Thyroid gland (tissue), 4 donors: ENCODE data around the gene TRIM45. TPM values are rescaled to one million over a fixed set of nuclear protein-coding genes. Genes with fewer than 3 reads are reported as not detected.

Experiments
- DNase-seq, 2 donors: peaks; one replicate each; pipeline ENCODE4 v3.0.0-alpha.2; 2019
- H3K27ac ChIP-seq, 3 donors: fragments of 200-600 bp; sonication (generic); 1 replicate in 2 of 3; 2 replicates in 1 of 3; pipeline ENCODE4 v1.5.1; 2016 to 2019; ENCODE audit warnings: mild to moderate bottlenecking in 1 of 3, moderate library complexity in 1 of 3
- H3K27me3 ChIP-seq: fragments of 200-600 bp; sonication (generic); one replicate; pipeline ENCODE4 v1.5.1; 2019
- H3K36me3 ChIP-seq, 2 donors: fragments of 200-600 bp; sonication (generic); one replicate each; pipeline ENCODE4 v1.5.1; 2016 to 2019
- H3K4me1 ChIP-seq, 2 donors: fragments of 200-600 bp; sonication (generic); one replicate each; pipeline ENCODE4 v1.5.1; 2017 to 2019
- H3K4me3 ChIP-seq, 3 donors: fragments of 200-600 bp; sonication (generic); replicated peaks in 1 of 3; 1 replicate in 2 of 3; 2 replicates in 1 of 3; pipeline ENCODE4 v1.5.1; 2016; ENCODE audit warnings: mild to moderate bottlenecking in 1 of 3
- H3K9me3 ChIP-seq: fragments of 200-600 bp; sonication (generic); one replicate; pipeline ENCODE4 v1.5.1; 2017
- POLR2A ChIP-seq, 2 donors: fragments of 450-650 bp; IDR thresholded peaks; one replicate each; pipeline ENCODE4 v1.6.1; 2017; ENCODE audit warnings: antibody characterized with exemption in 2 of 2, mild to moderate bottlenecking in 2 of 2, moderate library complexity in 1 of 2
- WGBS, 2 donors: methylation state at CpG; one replicate each; pipeline ENCODE4 v1.1.5; 2017; 5-methylcytosine and 5-hydroxymethylcytosine counted together
- intact Hi-C: fragments of 100-400 bp; cut with DNase I; formaldehyde crosslinking; loops from one replicate; pipeline ENCODE4 v1.15.1; 2023
- total RNA-seq, 4 donors: library from RNA; depleted of rRNA; stranded (reverse); fragments of >200 nt; gene quantifications; one replicate each; pipeline ENCODE4 v1.2.3, GENCODE V29; 2016
- TF ChIP-seq, protein P1 (sequence below), 6 experiments: fragments of 200-600 bp in 3 of 6; fragments of 450-650 bp in 3 of 6; sonication (generic) in 3 of 6; IDR thresholded peaks; one replicate each; pipeline ENCODE4 v1.5.1; 2016 to 2019; ENCODE audit warnings: antibody characterized with exemption in 6 of 6, mild to moderate bottlenecking in 2 of 6, inconsistent platforms in 1 of 6, moderate library complexity in 1 of 6

TRIM45 gene
- total RNA-seq, 4 donors from 2014 or later: 5.1 to 7.3 (median 6.3) TPM

DNA sequence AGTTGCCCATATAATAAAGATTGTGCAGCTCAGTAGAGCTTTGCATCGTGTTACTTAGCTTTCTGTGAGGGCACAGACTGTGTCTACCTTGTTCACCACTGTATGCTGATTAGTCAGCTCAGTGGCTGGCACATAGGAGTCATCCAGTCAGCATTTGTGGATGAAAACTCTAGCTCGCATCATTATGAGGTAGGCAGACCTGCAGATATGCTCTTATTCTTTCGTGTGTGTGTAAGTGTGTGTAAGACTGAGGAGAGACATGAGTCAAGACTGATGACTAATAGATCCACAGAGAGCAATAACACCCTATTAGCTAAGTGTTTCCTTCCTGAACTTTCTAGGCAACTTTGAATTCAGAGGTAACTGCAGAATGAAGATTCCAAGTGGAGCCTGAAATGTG, 44.3 kb downstream of the TRIM45 start:
- Histone ChIP-seq H3K27me3 (no peaks in the 10 kb centered on the region), H3K36me3 (peaks cover 0 to 30% of the 10 kb centered on the region in 2 donors), H3K4me1 (no peaks in the 10 kb centered on the region), H3K4me3 (no peak overlapping the region), H3K27ac (no peak overlapping the region), H3K9me3 (no peaks in the 10 kb centered on the region)
- 55 to 72% methylated on average over 3 of the region's 3 CpGs for WGBS, 2 donors
- TF ChIP-seq POLR2A (IDR thresholded peaks at IDR 0.05): no peak
- TF ChIP-seq, protein P1, sequence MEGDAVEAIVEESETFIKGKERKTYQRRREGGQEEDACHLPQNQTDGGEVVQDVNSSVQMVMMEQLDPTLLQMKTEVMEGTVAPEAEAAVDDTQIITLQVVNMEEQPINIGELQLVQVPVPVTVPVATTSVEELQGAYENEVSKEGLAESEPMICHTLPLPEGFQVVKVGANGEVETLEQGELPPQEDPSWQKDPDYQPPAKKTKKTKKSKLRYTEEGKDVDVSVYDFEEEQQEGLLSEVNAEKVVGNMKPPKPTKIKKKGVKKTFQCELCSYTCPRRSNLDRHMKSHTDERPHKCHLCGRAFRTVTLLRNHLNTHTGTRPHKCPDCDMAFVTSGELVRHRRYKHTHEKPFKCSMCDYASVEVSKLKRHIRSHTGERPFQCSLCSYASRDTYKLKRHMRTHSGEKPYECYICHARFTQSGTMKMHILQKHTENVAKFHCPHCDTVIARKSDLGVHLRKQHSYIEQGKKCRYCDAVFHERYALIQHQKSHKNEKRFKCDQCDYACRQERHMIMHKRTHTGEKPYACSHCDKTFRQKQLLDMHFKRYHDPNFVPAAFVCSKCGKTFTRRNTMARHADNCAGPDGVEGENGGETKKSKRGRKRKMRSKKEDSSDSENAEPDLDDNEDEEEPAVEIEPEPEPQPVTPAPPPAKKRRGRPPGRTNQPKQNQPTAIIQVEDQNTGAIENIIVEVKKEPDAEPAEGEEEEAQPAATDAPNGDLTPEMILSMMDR (IDR thresholded peaks at IDR 0.05): no peak
- no peak for DNase-seq
- intact Hi-C loops: no loop called here

- Histone ChIP-seq H3K4me1 (no peaks in the 10 kb centered on the region), H3K4me3 (no peak overlapping the region), H3K36me3 (peaks cover 0 to 23% of the 10 kb centered on the region in 2 donors), H3K9me3 (no peaks in the 10 kb centered on the region), H3K27ac (no peak overlapping the region), H3K27me3 (no peaks in the 10 kb centered on the region)
- intact Hi-C loops: no loop called here
- WGBS, 2 donors: 96 to 97% methylated on average over 5 of the region's 5 CpGs
- TF ChIP-seq, protein P1 (IDR thresholded peaks at IDR 0.05): no peak
- no peak for TF ChIP-seq POLR2A (IDR thresholded peaks at IDR 0.05)
- DNase-seq: no peak
Observed at GRCh38 chr1:117076648-117077047, 44.9 kb downstream of the TRIM45 start.

GRCh38 chr1:117070124-117070523, 51.4 kb downstream of the TRIM45 start:
- DNase-seq: no peak
- Histone ChIP-seq H3K27me3 (no peaks in the 10 kb centered on the region), H3K9me3 (no peaks in the 10 kb centered on the region), H3K4me1 (no peaks in the 10 kb centered on the region), H3K4me3 (no peak overlapping the region), H3K27ac (no peak overlapping the region), H3K36me3 (peaks cover 0 to 2% of the 10 kb centered on the region in 2 donors)
- intact Hi-C loops: no loop called here
- 88 to 93% methylated on average over 2 of the region's 2 CpGs for WGBS, 2 donors
- TF ChIP-seq POLR2A (IDR thresholded peaks at IDR 0.05): no peak
- TF ChIP-seq, protein P1 (IDR thresholded peaks at IDR 0.05): no peak

DNA sequence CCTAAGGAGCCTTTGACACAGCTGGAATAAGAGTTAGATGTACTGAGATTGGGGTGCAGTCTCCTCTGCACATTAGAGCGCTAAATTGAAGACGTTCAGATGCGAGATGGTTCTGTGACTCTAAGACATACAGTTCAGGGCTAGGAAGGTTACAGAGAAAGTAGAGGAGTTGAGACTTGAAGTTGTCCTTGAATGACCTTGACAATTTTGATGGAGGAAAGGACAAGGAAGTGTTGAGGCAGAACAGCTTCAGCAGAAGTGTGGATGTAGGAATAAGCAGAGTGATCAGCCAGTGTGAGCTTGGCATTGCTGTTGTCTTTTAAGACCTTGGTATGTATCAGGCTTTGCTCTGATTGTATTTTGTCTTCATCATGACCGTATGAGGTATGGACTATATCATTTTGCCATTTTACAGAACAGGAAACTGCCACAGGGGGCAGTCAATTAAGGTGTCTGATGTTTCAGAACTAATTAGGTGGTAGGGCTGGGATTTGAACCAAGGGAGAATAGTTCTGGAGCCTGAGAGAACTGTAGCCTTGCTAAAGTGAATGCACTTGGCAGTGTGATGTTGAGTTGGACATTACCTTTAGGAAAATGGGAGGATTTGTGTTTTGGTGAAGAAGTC, 52.2 kb downstream of the TRIM45 start:
- no peak overlapping the region for H3K4me3 ChIP-seq
- no peak for DNase-seq
- no peaks in the 10 kb centered on the region for H3K9me3 ChIP-seq
- intact Hi-C loops: loop anchor here (5.0 kb wide), 2 partner anchors 53 to 218 kb away; partner anchors contain the start of gene TRIM45
- no peaks in the 10 kb centered on the region for H3K4me1 ChIP-seq
- WGBS, 2 donors: 90 to 91% methylated on average over 4 of the region's 4 CpGs
- TF ChIP-seq POLR2A (IDR thresholded peaks at IDR 0.05): no peak
- TF ChIP-seq, protein P1 (IDR thresholded peaks at IDR 0.05): no peak
- no peaks in the 10 kb centered on the region for H3K27me3 ChIP-seq
- no peak overlapping the region for H3K27ac ChIP-seq
- no peaks in the 10 kb centered on the region for H3K36me3 ChIP-seq

DNA sequence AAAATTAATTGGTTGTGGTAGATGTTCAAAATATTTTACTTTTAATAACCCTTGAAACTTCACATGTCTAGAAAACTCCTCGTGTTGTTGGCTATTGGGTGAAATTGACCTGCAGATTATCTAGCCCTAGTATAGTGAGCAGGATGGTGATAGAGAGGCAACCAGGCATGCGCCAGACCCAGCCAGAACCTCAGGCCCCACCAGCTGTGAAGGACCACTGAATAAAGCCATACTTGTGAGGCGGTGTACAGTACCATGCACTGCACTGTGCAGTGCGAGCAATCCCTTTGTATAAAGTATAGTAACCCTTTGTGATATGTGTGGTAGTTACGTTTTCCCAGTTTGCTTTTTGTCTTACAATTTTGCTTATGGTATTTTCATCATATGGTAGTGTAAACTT, 53.0 kb downstream of the TRIM45 start:
- TF ChIP-seq POLR2A (IDR thresholded peaks at IDR 0.05): no peak
- TF ChIP-seq, protein P1 (IDR thresholded peaks at IDR 0.05): no peak
- Histone ChIP-seq H3K4me1 (no peaks in the 10 kb centered on the region), H3K9me3 (no peaks in the 10 kb centered on the region), H3K36me3 (no peaks in the 10 kb centered on the region), H3K4me3 (no peak overlapping the region), H3K27ac (no peak overlapping the region), H3K27me3 (no peaks in the 10 kb centered on the region)
- intact Hi-C loops: loop anchor here (5.0 kb wide), 2 partner anchors 54 to 219 kb away; partner anchors contain the start of gene TRIM45
- WGBS, 2 donors: 92 to 95% methylated on average over 5 of the region's 5 CpGs
- no peak for DNase-seq
